Measurements from ENCODE around the gene VSTM2L. TPM values are rescaled to one million over a fixed set of nuclear protein-coding genes. Genes with fewer than 3 reads are reported as not detected.

VSTM2L gene
- total and polyA plus RNA-seq, 2 of the 4 experiments (the other 2 are of a cell fraction) = 0.18 to 0.19 TPM

DNA sequence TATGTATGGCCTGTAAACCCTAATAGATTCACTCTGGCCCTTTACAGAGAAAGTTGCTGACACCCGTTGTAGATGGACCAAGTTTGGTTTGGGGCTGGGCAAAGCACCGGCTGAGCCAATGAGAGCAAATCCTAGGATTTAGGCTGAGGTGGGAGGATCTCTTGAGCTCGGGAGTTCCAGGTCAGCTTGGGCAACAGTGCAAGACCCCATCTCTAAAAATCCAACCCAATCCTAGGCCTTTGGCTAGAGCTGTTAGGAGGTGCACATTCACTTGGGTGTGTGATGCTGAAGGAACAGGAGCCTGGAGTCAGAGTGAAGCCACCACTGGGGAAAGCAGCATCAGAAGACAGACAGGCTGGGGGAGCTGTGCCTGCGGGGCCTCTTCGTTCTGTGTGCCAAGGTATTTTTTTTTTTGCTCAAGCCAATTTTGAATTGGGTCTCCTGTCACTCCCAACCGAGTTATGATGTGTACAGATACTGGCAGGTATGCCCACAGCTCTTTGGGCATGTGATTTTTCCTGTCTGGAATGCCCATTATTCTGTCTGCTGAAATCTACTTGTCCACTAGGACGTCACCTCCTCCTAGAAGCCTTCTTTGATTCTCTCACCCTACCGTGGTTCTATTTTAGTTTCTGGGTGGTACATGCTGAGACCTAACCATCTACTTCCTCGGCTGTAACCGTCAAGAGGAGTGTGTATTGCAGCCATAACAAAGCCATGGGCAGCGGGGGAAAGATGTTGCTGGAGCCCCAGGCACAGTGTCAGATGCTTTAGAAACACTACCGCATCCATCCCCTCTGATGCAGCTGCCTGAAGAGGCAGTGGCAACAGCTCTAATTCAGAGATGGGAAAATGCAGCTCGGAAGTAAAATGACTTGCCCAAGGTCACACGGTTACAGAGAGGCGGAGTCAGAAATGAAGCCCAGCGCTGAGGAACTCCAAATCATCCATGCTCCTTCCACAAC is 76.4 kb downstream of the VSTM2L start:
- Histone ChIP-seq H2BK5ac (ENCODE audit: low read depth, low read length, poor library complexity, severe bottlenecking) (no peak overlapping the region), H3K27me3 (ENCODE audit: control insufficient read depth, insufficient read depth, low read length) (no peaks in the 10 kb centered on the region; the same call in 1 of the 2 replicates), H4K20me1 (ENCODE audit: insufficient read depth, low read length) (no peaks in the 10 kb centered on the region), H2BK15ac (ENCODE audit: low read depth, low read length) (no peak overlapping the region), H3K4ac (ENCODE audit: low read depth, low read length) (no peak overlapping the region), H3K4me2 (ENCODE audit: low read depth, low read length) (no peak overlapping the region), H2AK5ac (ENCODE audit: low read depth, low read length) (no peak overlapping the region), H4K91ac (ENCODE audit: insufficient read depth, low read depth, low read length) (no peak overlapping the region), H3K9me3 (ENCODE audit: control insufficient read depth, insufficient read depth, low read length) (no peaks in the 10 kb centered on the region), H3K18ac (ENCODE audit: low read depth, low read length) (no peak overlapping the region), H2AK9ac (replicated peaks; ENCODE audit: low read depth, low read length, poor library complexity) (no peak overlapping the region), H3K9me1 (ENCODE audit: insufficient read depth, low read length) (no peaks in the 10 kb centered on the region), H3K27ac (ENCODE audit: insufficient read depth, low read length) (no peak overlapping the region), H3K9ac (ENCODE audit: low read depth, low read length) (no peak overlapping the region), H2AFZ (replicated peaks; ENCODE audit: low read length, poor library complexity) (no peak overlapping the region), H4K5ac (ENCODE audit: low read depth, low read length) (no peak overlapping the region), H3K36me3 (ENCODE audit: control insufficient read depth, insufficient read depth, low read length) (peaks cover 5% of the 10 kb centered on the region), H3K14ac (replicated peaks; ENCODE audit: low read depth, low read length) (no peak overlapping the region), H3K79me1 (ENCODE audit: low read depth in 1 of 2, low read length in 2 of 2) (no peaks in the 10 kb centered on the region), H3K23ac (ENCODE audit: low read depth, low read length) (no peak overlapping the region), H4K8ac (ENCODE audit: low read depth in 2 of 2, low read length in 2 of 2) (no peak overlapping the region), H3K4me1 (ENCODE audit: control insufficient read depth, insufficient read depth, low read length) (no peaks in the 10 kb centered on the region), H3K56ac (ENCODE audit: extremely low read depth, insufficient read depth, low read length) (no peak overlapping the region), H2BK120ac (ENCODE audit: low read depth, low read length) (no peak overlapping the region), H3K4me3 (ENCODE audit: insufficient read depth, low read depth, low read length) (no peak overlapping the region), H2BK20ac (ENCODE audit: low read depth, low read length) (no peak overlapping the region)
- in situ Hi-C loops (cut with MboI; ENCODE audit: low sequenced_read_pairs) (no loop called here), intact Hi-C loops (cut with micrococcal nuclease) (no loop called here), dilution Hi-C loops (cut with HindIII; ENCODE audit: low sequenced_read_pairs, unreplicated experiment) (no loop called here)
- DNase-seq (no peak), ATAC-seq (ENCODE audit: low read depth) (no peak)
- 100% methylated on average over 6 of the region's 16 CpGs; no CpG with 5 or more reads in 1 of the 2 experiments for WGBS, 2 experiments (ENCODE audit: extremely low coverage in 2 of 2, insufficient read length in 1 of 2)
- ChIA-PET CTCF (interaction anchor here (0.6 to 0.8 kb wide), 2 partner anchors 13 to 202 kb away, joined by 6 to 8 read pairs; no protein-coding TSS in a partner anchor), POLR2A (ENCODE audit: unreplicated experiment) (no interaction called here)
- no TSS peak for BruUV-seq (replicated peaks)
- TF ChIP-seq, protein P1, sequence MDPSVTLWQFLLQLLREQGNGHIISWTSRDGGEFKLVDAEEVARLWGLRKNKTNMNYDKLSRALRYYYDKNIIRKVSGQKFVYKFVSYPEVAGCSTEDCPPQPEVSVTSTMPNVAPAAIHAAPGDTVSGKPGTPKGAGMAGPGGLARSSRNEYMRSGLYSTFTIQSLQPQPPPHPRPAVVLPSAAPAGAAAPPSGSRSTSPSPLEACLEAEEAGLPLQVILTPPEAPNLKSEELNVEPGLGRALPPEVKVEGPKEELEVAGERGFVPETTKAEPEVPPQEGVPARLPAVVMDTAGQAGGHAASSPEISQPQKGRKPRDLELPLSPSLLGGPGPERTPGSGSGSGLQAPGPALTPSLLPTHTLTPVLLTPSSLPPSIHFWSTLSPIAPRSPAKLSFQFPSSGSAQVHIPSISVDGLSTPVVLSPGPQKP (IDR thresholded peaks at IDR 0.05; ENCODE audit: borderline replicate concordance, low read depth, low read length) = no peak
- TF ChIP-seq CHD1 (IDR thresholded peaks at IDR 0.05; ENCODE audit: low read depth, low read length) (no peak), MAZ (IDR thresholded peaks at IDR 0.05; ENCODE audit: borderline replicate concordance, low read depth, low read length) (no peak), MXI1 (IDR thresholded peaks at IDR 0.05; ENCODE audit: borderline replicate concordance, low read depth, low read length) (no peak), BHLHE40 (IDR thresholded peaks at IDR 0.05; ENCODE audit: low read depth, low read length) (no peak), FOS (IDR thresholded peaks at IDR 0.05; ENCODE audit: low read depth, low read length) (no peak), POLR2A (IDR thresholded peaks at IDR 0.05; ENCODE audit: low read depth, low read length) (no peak), RCOR1 (IDR thresholded peaks at IDR 0.05; ENCODE audit: insufficient replicate concordance, low read length) (no peak), NFE2L2 (IDR thresholded peaks at IDR 0.05; ENCODE audit: low read depth, low read length) (no peak), RFX5 (IDR thresholded peaks at IDR 0.05; ENCODE audit: low read depth, low read length) (no peak), MAFK (IDR thresholded peaks at IDR 0.05; ENCODE audit: low read depth, low read length) (no peak), RAD21 (IDR thresholded peaks at IDR 0.05; ENCODE audit: low read length) (no peak), CEBPB (IDR thresholded peaks at IDR 0.05; ENCODE audit: low read depth, low read length) (no peak)
- TF ChIP-seq, protein P2, sequence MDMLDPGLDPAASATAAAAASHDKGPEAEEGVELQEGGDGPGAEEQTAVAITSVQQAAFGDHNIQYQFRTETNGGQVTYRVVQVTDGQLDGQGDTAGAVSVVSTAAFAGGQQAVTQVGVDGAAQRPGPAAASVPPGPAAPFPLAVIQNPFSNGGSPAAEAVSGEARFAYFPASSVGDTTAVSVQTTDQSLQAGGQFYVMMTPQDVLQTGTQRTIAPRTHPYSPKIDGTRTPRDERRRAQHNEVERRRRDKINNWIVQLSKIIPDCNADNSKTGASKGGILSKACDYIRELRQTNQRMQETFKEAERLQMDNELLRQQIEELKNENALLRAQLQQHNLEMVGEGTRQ (IDR thresholded peaks at IDR 0.05; ENCODE audit: low read depth, low read length) = no peak
- TF ChIP-seq, protein P3, sequence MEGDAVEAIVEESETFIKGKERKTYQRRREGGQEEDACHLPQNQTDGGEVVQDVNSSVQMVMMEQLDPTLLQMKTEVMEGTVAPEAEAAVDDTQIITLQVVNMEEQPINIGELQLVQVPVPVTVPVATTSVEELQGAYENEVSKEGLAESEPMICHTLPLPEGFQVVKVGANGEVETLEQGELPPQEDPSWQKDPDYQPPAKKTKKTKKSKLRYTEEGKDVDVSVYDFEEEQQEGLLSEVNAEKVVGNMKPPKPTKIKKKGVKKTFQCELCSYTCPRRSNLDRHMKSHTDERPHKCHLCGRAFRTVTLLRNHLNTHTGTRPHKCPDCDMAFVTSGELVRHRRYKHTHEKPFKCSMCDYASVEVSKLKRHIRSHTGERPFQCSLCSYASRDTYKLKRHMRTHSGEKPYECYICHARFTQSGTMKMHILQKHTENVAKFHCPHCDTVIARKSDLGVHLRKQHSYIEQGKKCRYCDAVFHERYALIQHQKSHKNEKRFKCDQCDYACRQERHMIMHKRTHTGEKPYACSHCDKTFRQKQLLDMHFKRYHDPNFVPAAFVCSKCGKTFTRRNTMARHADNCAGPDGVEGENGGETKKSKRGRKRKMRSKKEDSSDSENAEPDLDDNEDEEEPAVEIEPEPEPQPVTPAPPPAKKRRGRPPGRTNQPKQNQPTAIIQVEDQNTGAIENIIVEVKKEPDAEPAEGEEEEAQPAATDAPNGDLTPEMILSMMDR (conservative IDR thresholded peaks at IDR 0.05; ENCODE audit: low read depth, low read length) = no peak
